Measurements from ENCODE around the gene SESN1. TPM values are rescaled to one million over a fixed set of nuclear protein-coding genes. Genes with fewer than 3 reads are reported as not detected.

The SESN1 gene
- polyA plus RNA-seq, 1 donor (not counting 4 experiments of a cell fraction or from before 2014, with no cell fraction given): 21.4 TPM

DNA sequence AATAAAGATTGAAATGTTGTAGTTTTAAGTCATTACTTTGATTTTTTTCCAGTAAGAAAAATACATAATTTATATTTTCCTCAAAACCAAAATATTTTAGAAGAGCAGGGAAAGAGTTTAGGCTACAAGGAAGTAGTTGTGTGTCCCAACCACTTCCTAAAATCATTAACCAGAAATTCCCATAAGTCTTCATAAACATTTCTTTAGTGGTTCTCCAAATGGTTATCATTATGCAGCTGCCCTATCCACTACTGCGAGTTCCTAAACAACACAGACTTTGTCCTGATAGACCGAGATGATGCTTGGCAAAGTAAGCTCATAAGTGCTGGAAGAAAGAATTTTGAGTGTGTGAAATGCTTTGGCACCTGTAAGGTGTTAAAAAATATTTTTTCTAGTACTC lies 152.8 kb downstream of the SESN1 start:
- FAIRE-seq (no peak), DNase-seq (ENCODE audit: low read depth, low spot score) (no peak)
- Histone ChIP-seq H3K27me3 (ENCODE audit: control insufficient read depth, extremely low read depth, insufficient read depth, low read length) (no peaks in the 10 kb centered on the region), H3K9ac (ENCODE audit: control insufficient read depth, extremely low read depth, insufficient read depth, low read length) (no peak overlapping the region), H3K4me2 (ENCODE audit: control insufficient read depth, extremely low read depth, insufficient read depth, low read depth, low read length) (no peak overlapping the region), H3K4me1 (ENCODE audit: control insufficient read depth, extremely low read depth, insufficient read depth, low read length) (peaks cover 45% of the 10 kb centered on the region), H3K9me1 (ENCODE audit: control insufficient read depth, extremely low read depth, insufficient read depth, low read length) (no peaks in the 10 kb centered on the region), H3K4me3 (ENCODE audit: control insufficient read depth in 2 of 3, extremely low read depth in 1 of 3, insufficient read depth in 2 of 3, low read depth in 1 of 3, low read length in 3 of 3) (no peak overlapping the region), H2AFZ (ENCODE audit: control insufficient read depth, low read length) (peak overlapping the region; percentile 17), H3K79me2 (ENCODE audit: control insufficient read depth, insufficient read depth, low read length) (no peaks in the 10 kb centered on the region), H3K27ac (ENCODE audit: control insufficient read depth, insufficient read depth, low read length) (no peak overlapping the region), H4K20me1 (ENCODE audit: control insufficient read depth, extremely low read depth, insufficient read depth, low read length) (no peaks in the 10 kb centered on the region), H3K9me3 (ENCODE audit: control insufficient read depth, low read depth, low read length) (no peaks in the 10 kb centered on the region), H3K36me3 (ENCODE audit: control insufficient read depth in 2 of 2, extremely low read depth in 1 of 2, insufficient read depth in 2 of 2, low read length in 2 of 2) (no peaks in the 10 kb centered on the region)
- no peak for TF ChIP-seq EZH2 (IDR thresholded peaks at IDR 0.05; ENCODE audit: low read length)
- TF ChIP-seq, protein P1, sequence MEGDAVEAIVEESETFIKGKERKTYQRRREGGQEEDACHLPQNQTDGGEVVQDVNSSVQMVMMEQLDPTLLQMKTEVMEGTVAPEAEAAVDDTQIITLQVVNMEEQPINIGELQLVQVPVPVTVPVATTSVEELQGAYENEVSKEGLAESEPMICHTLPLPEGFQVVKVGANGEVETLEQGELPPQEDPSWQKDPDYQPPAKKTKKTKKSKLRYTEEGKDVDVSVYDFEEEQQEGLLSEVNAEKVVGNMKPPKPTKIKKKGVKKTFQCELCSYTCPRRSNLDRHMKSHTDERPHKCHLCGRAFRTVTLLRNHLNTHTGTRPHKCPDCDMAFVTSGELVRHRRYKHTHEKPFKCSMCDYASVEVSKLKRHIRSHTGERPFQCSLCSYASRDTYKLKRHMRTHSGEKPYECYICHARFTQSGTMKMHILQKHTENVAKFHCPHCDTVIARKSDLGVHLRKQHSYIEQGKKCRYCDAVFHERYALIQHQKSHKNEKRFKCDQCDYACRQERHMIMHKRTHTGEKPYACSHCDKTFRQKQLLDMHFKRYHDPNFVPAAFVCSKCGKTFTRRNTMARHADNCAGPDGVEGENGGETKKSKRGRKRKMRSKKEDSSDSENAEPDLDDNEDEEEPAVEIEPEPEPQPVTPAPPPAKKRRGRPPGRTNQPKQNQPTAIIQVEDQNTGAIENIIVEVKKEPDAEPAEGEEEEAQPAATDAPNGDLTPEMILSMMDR (optimal IDR thresholded peaks at IDR 0.05 in 1 of 3, IDR thresholded peaks at IDR 0.05 in 1 of 3, conservative IDR thresholded peaks at IDR 0.05 in 1 of 3; ENCODE audit: extremely low read depth in 1 of 3, insufficient read depth in 2 of 3, low read length in 3 of 3): no peak
- dilution Hi-C loops (cut with MboI; ENCODE audit: extremely low pct_ligation_motif_present, low sequenced_read_pairs): no loop called here

DNA sequence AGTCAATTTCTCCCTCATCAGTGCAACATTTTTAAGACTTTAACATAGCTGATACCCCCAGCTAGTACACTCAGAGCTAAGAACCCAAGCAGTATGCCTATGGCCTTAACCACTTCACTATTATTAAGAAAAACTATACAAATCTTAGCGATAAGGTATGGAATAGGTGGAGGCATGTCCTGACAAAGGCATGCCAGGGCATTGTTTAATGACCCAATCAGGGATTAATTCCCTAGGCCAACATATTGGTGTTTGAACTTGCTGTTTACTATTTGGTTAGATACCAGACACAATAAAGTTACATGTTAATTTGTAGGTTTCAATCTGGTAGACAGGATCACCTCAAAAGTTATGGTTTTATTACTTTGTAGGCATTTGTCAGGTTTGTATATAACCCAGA lies 153.4 kb downstream of the SESN1 start:
- Histone ChIP-seq H3K4me2 (ENCODE audit: control insufficient read depth, extremely low read depth, insufficient read depth, low read depth, low read length) (peak overlapping the region; percentile 15), H3K79me2 (ENCODE audit: control insufficient read depth, insufficient read depth, low read length) (no peaks in the 10 kb centered on the region), H3K27ac (ENCODE audit: control insufficient read depth, insufficient read depth, low read length) (no peak overlapping the region), H3K9ac (ENCODE audit: control insufficient read depth, extremely low read depth, insufficient read depth, low read length) (no peak overlapping the region), H3K36me3 (ENCODE audit: control insufficient read depth in 2 of 2, extremely low read depth in 1 of 2, insufficient read depth in 2 of 2, low read length in 2 of 2) (no peaks in the 10 kb centered on the region), H3K27me3 (ENCODE audit: control insufficient read depth, extremely low read depth, insufficient read depth, low read length) (no peaks in the 10 kb centered on the region), H3K9me3 (ENCODE audit: control insufficient read depth, low read depth, low read length) (no peaks in the 10 kb centered on the region), H3K9me1 (ENCODE audit: control insufficient read depth, extremely low read depth, insufficient read depth, low read length) (no peaks in the 10 kb centered on the region), H4K20me1 (ENCODE audit: control insufficient read depth, extremely low read depth, insufficient read depth, low read length) (no peaks in the 10 kb centered on the region), H3K4me1 (ENCODE audit: control insufficient read depth, extremely low read depth, insufficient read depth, low read length) (peaks cover 39% of the 10 kb centered on the region), H3K4me3 (ENCODE audit: control insufficient read depth in 2 of 3, extremely low read depth in 1 of 3, insufficient read depth in 2 of 3, low read depth in 1 of 3, low read length in 3 of 3) (no peak overlapping the region), H2AFZ (ENCODE audit: control insufficient read depth, low read length) (peak overlapping the region; percentile 72)
- dilution Hi-C loops (cut with MboI; ENCODE audit: extremely low pct_ligation_motif_present, low sequenced_read_pairs): no loop called here
- FAIRE-seq: peak; percentile 67
- DNase-seq (ENCODE audit: low read depth, low spot score): no peak
- TF ChIP-seq EZH2 (IDR thresholded peaks at IDR 0.05; ENCODE audit: low read length): no peak
- TF ChIP-seq, protein P1 (optimal IDR thresholded peaks at IDR 0.05 in 1 of 3, IDR thresholded peaks at IDR 0.05 in 1 of 3, conservative IDR thresholded peaks at IDR 0.05 in 1 of 3; ENCODE audit: extremely low read depth in 1 of 3, insufficient read depth in 2 of 3, low read length in 3 of 3): no peak

Measured in keratinocyte (primary cell).